Nephron (organoid): ENCODE measurements around the gene CFDP1.

Experiments used
- H3K27ac Mint-ChIP-seq, 3 experiments: 2 replicates each; pipeline ENCODE4 v1.8.0; 2020; ENCODE audit warnings: mixed read lengths in 3 of 3, mild to moderate bottlenecking in 2 of 3, moderate library complexity in 1 of 3
- H3K27me3 Mint-ChIP-seq: 2 replicates; pipeline ENCODE4 v1.8.0; 2021; ENCODE audit warnings: low read depth, mild to moderate bottlenecking, moderate library complexity, mixed read lengths
- H3K36me3 Mint-ChIP-seq: 2 replicates; pipeline ENCODE4 v1.8.0; 2020; ENCODE audit warnings: low read depth, mixed read lengths
- H3K4me1 Mint-ChIP-seq: 2 replicates; pipeline ENCODE4 v1.8.0; 2020; ENCODE audit warnings: mixed read lengths
- H3K4me3 Mint-ChIP-seq, 3 experiments: 2 replicates each; pipeline ENCODE4 v1.8.0; 2020; ENCODE audit warnings: mild to moderate bottlenecking in 3 of 3, mixed read lengths in 3 of 3, moderate library complexity in 2 of 3
- H3K9me3 Mint-ChIP-seq: 2 replicates; pipeline ENCODE4 v1.8.0; 2020; ENCODE audit warnings: mixed read lengths
- CTCF ChIP-seq, 3 experiments: fragments of 200-600 bp; sonication (generic); IDR thresholded peaks; one replicate each; pipeline ENCODE4 v1.5.0; 2021; ENCODE audit warnings: antibody characterized with exemption in 3 of 3; ENCODE audit not compliant: unreplicated experiment in 3 of 3

Gene CFDP1

GRCh38 chr16:75250089-75250808 lies 183.1 kb downstream of the CFDP1 start:
- Mint-ChIP-seq H3K27me3 (no peaks in the 10 kb centered on the region), H3K9me3 (no peaks in the 10 kb centered on the region), H3K4me1 (peaks cover 62% of the 10 kb centered on the region), H3K4me3 (peak overlapping the region; percentile 85 to 89 (median 86)), H3K36me3 (no peaks in the 10 kb centered on the region), H3K27ac (peak overlapping the region; percentile 37 to 73 (median 71))
- no peak for TF ChIP-seq CTCF (IDR thresholded peaks at IDR 0.05; ENCODE audit: unreplicated experiment in 3 of 3)

GRCh38 chr16:75249441-75249840 lies 183.9 kb downstream of the CFDP1 start:
- no peaks in the 10 kb centered on the region for H3K9me3 Mint-ChIP-seq
- peaks cover 61% of the 10 kb centered on the region for H3K4me1 Mint-ChIP-seq
- peak overlapping the region; percentile 85 to 89 (median 86) for H3K4me3 Mint-ChIP-seq
- H3K36me3 Mint-ChIP-seq: no peaks in the 10 kb centered on the region
- TF ChIP-seq CTCF (IDR thresholded peaks at IDR 0.05; ENCODE audit: unreplicated experiment in 3 of 3): no peak
- H3K27me3 Mint-ChIP-seq: no peaks in the 10 kb centered on the region
- peak overlapping the region in 2 of 3 experiments; percentile 13 to 86 for H3K27ac Mint-ChIP-seq

- H3K27me3 Mint-ChIP-seq: no peaks in the 10 kb centered on the region
- TF ChIP-seq CTCF (IDR thresholded peaks at IDR 0.05; ENCODE audit: unreplicated experiment in 3 of 3): no peak
- H3K36me3 Mint-ChIP-seq: no peaks in the 10 kb centered on the region
- peak overlapping the region; percentile 13 to 86 (median 55) for H3K27ac Mint-ChIP-seq
- no peaks in the 10 kb centered on the region for H3K9me3 Mint-ChIP-seq
- H3K4me1 Mint-ChIP-seq: peaks cover 63% of the 10 kb centered on the region
- H3K4me3 Mint-ChIP-seq: peak overlapping the region; percentile 85 to 89 (median 86)
These were observed 184.5 kb downstream of the CFDP1 start for GRCh38 chr16:75248536-75249380.

- Mint-ChIP-seq H3K27ac (peak overlapping the region; percentile 59 to 91 (median 86)), H3K36me3 (peaks cover 4% of the 10 kb centered on the region), H3K9me3 (no peaks in the 10 kb centered on the region), H3K27me3 (no peaks in the 10 kb centered on the region), H3K4me1 (peaks cover 63% of the 10 kb centered on the region), H3K4me3 (peak overlapping the region; percentile 60 to 72 (median 68))
- no peak for TF ChIP-seq CTCF (IDR thresholded peaks at IDR 0.05; ENCODE audit: unreplicated experiment in 3 of 3)
These were observed 185.2 kb downstream of the CFDP1 start for GRCh38 chr16:75248142-75248535.

GRCh38 chr16:75247249-75247648 lies 186.1 kb downstream of the CFDP1 start:
- TF ChIP-seq CTCF (IDR thresholded peaks at IDR 0.05; ENCODE audit: unreplicated experiment in 3 of 3): no peak
- peak overlapping the region; percentile 84 to 98 (median 94) for H3K27ac Mint-ChIP-seq
- H3K4me1 Mint-ChIP-seq: peaks cover 61% of the 10 kb centered on the region
- H3K36me3 Mint-ChIP-seq: peaks cover 10% of the 10 kb centered on the region
- H3K27me3 Mint-ChIP-seq: no peaks in the 10 kb centered on the region
- no peaks in the 10 kb centered on the region for H3K9me3 Mint-ChIP-seq
- H3K4me3 Mint-ChIP-seq: peak overlapping the region in 2 of 3 experiments; percentile 8 to 32
